K562 (cell line): Measurements from ENCODE around the gene TNFSF9. TPM values are rescaled to one million over a fixed set of nuclear protein-coding genes. Genes with fewer than 3 reads are reported as not detected.

Experiments
- BDP1 ChIP-seq: IDR thresholded peaks from 3 replicates; pipeline ENCODE4 v1.6.1; 2011; ENCODE audit not compliant: insufficient read length, insufficient read depth
- CHD1 ChIP-seq: fragments of 200-600 bp; sonication (generic); IDR thresholded peaks from one replicate; pipeline ENCODE4 v1.6.1; 2012; ENCODE audit warnings: mild to moderate bottlenecking, moderate library complexity, low read length, inconsistent platforms
- CHD2 ChIP-seq: IDR thresholded peaks from 2 replicates; pipeline ENCODE4 v1.6.1; 2011; ENCODE audit warnings: low read depth, low read length
- CSDE1 ChIP-seq, 2 experiments: fragments of 450-650 bp; IDR thresholded peaks; 2 replicates each; pipeline ENCODE4 v1.6.1; 2016; ENCODE audit warnings: mild to moderate bottlenecking in 1 of 2
- HCFC1 ChIP-seq: IDR thresholded peaks from 2 replicates; pipeline ENCODE4 v1.6.1; 2012; ENCODE audit warnings: low read depth, low read length, improper control_type of control experiment
- HDAC1 ChIP-seq, 2 experiments: fragments of 450-650 bp; IDR thresholded peaks; 2 replicates each; pipeline ENCODE4 v1.6.1; 2016 to 2017; ENCODE audit warnings: inconsistent platforms in 1 of 2, mild to moderate bottlenecking in 1 of 2, moderate library complexity in 1 of 2
- HDAC6 ChIP-seq: IDR thresholded peaks from 2 replicates; pipeline ENCODE4 v1.6.1; 2012; ENCODE audit warnings: low read depth, mild to moderate bottlenecking, control low read depth, inconsistent platforms, low read length, moderate library complexity
- KHSRP ChIP-seq: fragments of 450-650 bp; IDR thresholded peaks from 2 replicates; pipeline ENCODE4 v1.6.1; 2017
- KLF16 ChIP-seq: IDR thresholded peaks from 2 replicates; pipeline ENCODE4 v1.6.1; 2016; ENCODE audit warnings: antibody characterized with exemption
- L3MBTL2 ChIP-seq: fragments of 450-650 bp; IDR thresholded peaks from 2 replicates; pipeline ENCODE4 v1.6.1; 2016; ENCODE audit warnings: mild to moderate bottlenecking, moderate library complexity
- MAFK ChIP-seq: IDR thresholded peaks from 2 replicates; pipeline ENCODE4 v1.6.1; 2011; ENCODE audit warnings: low read length, improper control_type of control experiment
- MLLT1 ChIP-seq, 2 experiments: fragments of 450-650 bp; IDR thresholded peaks; 2 replicates each; pipeline ENCODE4 v1.6.1; 2016
- NCOA6 ChIP-seq: fragments of 450-650 bp; IDR thresholded peaks from 2 replicates; pipeline ENCODE4 v1.6.1; 2017; ENCODE audit warnings: mild to moderate bottlenecking
- NCOR1 ChIP-seq: fragments of 450-650 bp; IDR thresholded peaks from 2 replicates; pipeline ENCODE4 v1.6.1; 2016; ENCODE audit warnings: mild to moderate bottlenecking, moderate library complexity
- POLR3A ChIP-seq: IDR thresholded peaks from 2 replicates; pipeline ENCODE4 v1.6.1; 2011; ENCODE audit warnings: borderline replicate concordance, mild to moderate bottlenecking, moderate library complexity; ENCODE audit not compliant: insufficient read length, insufficient read depth; ENCODE audit errors: extremely low read depth
- PTRF ChIP-seq: fragments of 450-650 bp; IDR thresholded peaks from 2 replicates; pipeline ENCODE4 v1.6.1; 2016; ENCODE audit warnings: mild to moderate bottlenecking, missing genetic modification characterization, missing compliant biosample characterization
- RB1 ChIP-seq: fragments of 450-650 bp; IDR thresholded peaks from 2 replicates; pipeline ENCODE4 v1.6.1; 2017; ENCODE audit warnings: low read depth, mild to moderate bottlenecking
- RBM14 ChIP-seq: fragments of 200-400 bp; formaldehyde crosslinking; IDR thresholded peaks from 2 replicates; pipeline ENCODE4 v1.6.1; 2018; ENCODE audit warnings: low read depth, mild to moderate bottlenecking, low read length, moderate library complexity, borderline replicate concordance; ENCODE audit not compliant: insufficient read depth
- RFX5 ChIP-seq: IDR thresholded peaks from 2 replicates; pipeline ENCODE4 v1.6.1; 2011; ENCODE audit warnings: low read depth, mild to moderate bottlenecking, improper control_type of control experiment, low read length
- SPI1 ChIP-seq: IDR thresholded peaks from 2 replicates; pipeline ENCODE4 v1.6.1; 2011; ENCODE audit warnings: low read depth, low read length, control low read depth, borderline replicate concordance
- TAF7 ChIP-seq: fragments of 450-650 bp; IDR thresholded peaks from 2 replicates; pipeline ENCODE4 v1.6.1; 2016; ENCODE audit warnings: missing genetic modification characterization, missing compliant biosample characterization
- YY1 ChIP-seq, 3 experiments: IDR thresholded peaks; 2 replicates each; pipeline ENCODE4 v1.6.1; 2011; ENCODE audit warnings: low read length in 2 of 3, mild to moderate bottlenecking in 2 of 3, moderate library complexity in 2 of 3, borderline replicate concordance in 1 of 3, control low read depth in 1 of 3, low read depth in 1 of 3; ENCODE audit not compliant: insufficient read depth in 3 of 3, insufficient replicate concordance in 2 of 3, control insufficient read depth in 1 of 3, insufficient read length in 1 of 3; ENCODE audit errors: extremely low read depth in 1 of 3
- ZC3H8 ChIP-seq: fragments of 450-650 bp; IDR thresholded peaks from 2 replicates; pipeline ENCODE4 v1.6.1; 2017
- ZNF408 ChIP-seq: fragments of 250-450 bp; sonication (Bioruptor Pico); IDR thresholded peaks from 2 replicates; pipeline ENCODE4 v1.4.0; 2020; ENCODE audit warnings: low read depth, mild to moderate bottlenecking, moderate library complexity
- ZNF740 ChIP-seq, 3 experiments: fragments of 200-800 bp in 1 of 3; sonication (Bioruptor generic) in 1 of 3; sonication (generic) in 1 of 3; formaldehyde crosslinking in 1 of 3; IDR thresholded peaks; 2 replicates each; pipeline versions ENCODE4 v1.6.1 to v1.8.0; 2016 to 2022; ENCODE audit warnings: mild to moderate bottlenecking in 2 of 3, missing compliant biosample characterization in 2 of 3, missing genetic modification characterization in 2 of 3, missing genetic modification reagents in 1 of 3
- polyA plus RNA-seq, 8 experiments: library from polyadenylated mRNA; depleted of rRNA in 4 of 8; stranded (reverse) in 5 of 8; unstranded in 3 of 8; fragments of >200 nt; fragmentation: Nextera tagmentation in 2 of 8; fragmentation: Illumina TruSeq in 1 of 8; extraction: Ambion mirVana in 2 of 8; extraction: Trizol in 1 of 8; gene quantifications; 2 replicates each; pipeline versions ENCODE4 v1.2.1 to v1.2.3, GENCODE V29; 2011 to 2014; ENCODE audit warnings: inconsistent platforms in 1 of 8, missing spikeins in 1 of 8
- total RNA-seq, 7 experiments: library from RNA; depleted of rRNA in 6 of 7; stranded (reverse); fragments of >200 nt in 6 of 7; fragmentation: Illumina TruSeq in 2 of 7; extraction: Trizol in 2 of 7; gene quantifications; 2 replicates each; pipeline versions ENCODE4 v1.2.1 to v1.2.3, GENCODE V29; 2011 to 2021; ENCODE audit warnings: low replicate concordance in 1 of 7

The TNFSF9 gene
- total and polyA plus RNA-seq, 9 of the 15 experiments (the other 6 are each of a cell fraction or from before 2014, with no cell fraction given): 1.4 to 17.9 (median 6.5) TPM

DNA sequence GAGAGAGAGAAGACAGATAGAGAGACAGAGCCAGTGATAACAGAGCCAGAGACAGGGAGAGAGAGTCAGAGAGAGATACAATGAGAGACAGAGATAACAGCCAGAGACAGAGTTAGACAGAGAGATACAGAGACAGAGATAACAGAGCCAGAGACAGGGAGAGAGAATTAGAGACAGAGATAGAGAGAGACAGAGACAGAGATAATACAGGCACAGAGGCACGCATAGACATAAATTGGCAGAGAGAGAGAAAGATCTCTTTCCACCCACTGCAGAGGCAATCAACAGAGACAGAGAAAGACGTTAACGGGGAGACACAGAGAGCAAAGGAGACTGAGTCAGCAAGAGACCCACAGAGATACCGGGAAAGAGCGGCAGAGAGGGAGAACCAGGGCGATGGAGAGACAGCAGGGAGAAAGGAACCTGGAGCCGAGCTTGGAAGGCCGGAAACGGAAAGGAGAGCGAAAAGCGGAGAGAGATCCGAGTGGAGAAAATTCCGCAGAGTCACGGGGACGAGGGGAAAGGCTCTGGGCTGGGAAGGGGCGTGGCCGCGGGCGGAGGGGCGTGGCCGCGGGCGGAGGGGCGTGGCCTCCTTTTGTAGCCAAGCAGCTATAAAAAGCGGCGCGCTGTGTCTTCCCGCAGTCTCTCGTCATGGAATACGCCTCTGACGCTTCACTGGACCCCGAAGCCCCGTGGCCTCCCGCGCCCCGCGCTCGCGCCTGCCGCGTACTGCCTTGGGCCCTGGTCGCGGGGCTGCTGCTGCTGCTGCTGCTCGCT is at the start of gene TNFSF9 (continued):
- TF ChIP-seq YY1 (IDR thresholded peaks at IDR 0.05; ENCODE audit: borderline replicate concordance in 1 of 3, control insufficient read depth in 1 of 3, extremely low read depth in 1 of 3, insufficient read depth in 3 of 3, insufficient read length in 1 of 3, insufficient replicate concordance in 2 of 3, low read depth in 1 of 3, low read length in 2 of 3) (peak in 2 of 3 experiments; percentile 42 to 75), CHD1 (no peak), HCFC1 (no peak; the same call in 1 of the 2 replicates), ZC3H8 (peak; percentile 61; the same call in 1 of the 2 replicates), CHD2 (no peak), TAF7 (tag) (peak; percentile 70), MAFK (peak; percentile 71; the same call in 1 of the 2 replicates), MLLT1 (IDR thresholded peaks at IDR 0.05) (peak; percentile 92 to 94; a peak in 3 of 4 replicates), KLF16 (no peak), NCOR1 (peak; percentile 70; the same call in 1 of the 2 replicates), ZNF740 (CRISPR knock-in tag; IDR thresholded peaks at IDR 0.05) (no peak), ZNF740 (tag; IDR thresholded peaks at IDR 0.05) (no peak), POLR3A (no peak), RBM14 (no peak), HDAC1 (IDR thresholded peaks at IDR 0.05) (peak; percentile 82 to 83; a peak in 3 of 4 replicates), ZNF408 (CRISPR knock-in tag) (no peak), PTRF (tag) (no peak), SPI1 (no peak), RB1 (peak; percentile 92), L3MBTL2 (peak; percentile 86), NCOA6 (no peak), CSDE1 (IDR thresholded peaks at IDR 0.05) (peak in 1 of 2 experiments; percentile 65; a peak in 2 of 4 replicates), RFX5 (no peak), HDAC6 (no peak), KHSRP (no peak), BDP1 (no peak)
